GM10266 (cell line): Measurements from ENCODE around the gene KDM2A.
A peak's percentile ranks its signal among the peaks of the same experiment; 100 is the strongest.

Experiments used
- DNase-seq: peaks from one replicate; pipeline ENCODE4 v3.0.0; 2012; ENCODE audit errors: extremely low spot score
- CTCF ChIP-seq: IDR thresholded peaks from 2 replicates; pipeline ENCODE4 v1.5.1; 2012; ENCODE audit warnings: mild to moderate bottlenecking, low read depth; ENCODE audit not compliant: control insufficient read depth, insufficient read depth; ENCODE audit errors: missing control alignments

Gene KDM2A

DNA sequence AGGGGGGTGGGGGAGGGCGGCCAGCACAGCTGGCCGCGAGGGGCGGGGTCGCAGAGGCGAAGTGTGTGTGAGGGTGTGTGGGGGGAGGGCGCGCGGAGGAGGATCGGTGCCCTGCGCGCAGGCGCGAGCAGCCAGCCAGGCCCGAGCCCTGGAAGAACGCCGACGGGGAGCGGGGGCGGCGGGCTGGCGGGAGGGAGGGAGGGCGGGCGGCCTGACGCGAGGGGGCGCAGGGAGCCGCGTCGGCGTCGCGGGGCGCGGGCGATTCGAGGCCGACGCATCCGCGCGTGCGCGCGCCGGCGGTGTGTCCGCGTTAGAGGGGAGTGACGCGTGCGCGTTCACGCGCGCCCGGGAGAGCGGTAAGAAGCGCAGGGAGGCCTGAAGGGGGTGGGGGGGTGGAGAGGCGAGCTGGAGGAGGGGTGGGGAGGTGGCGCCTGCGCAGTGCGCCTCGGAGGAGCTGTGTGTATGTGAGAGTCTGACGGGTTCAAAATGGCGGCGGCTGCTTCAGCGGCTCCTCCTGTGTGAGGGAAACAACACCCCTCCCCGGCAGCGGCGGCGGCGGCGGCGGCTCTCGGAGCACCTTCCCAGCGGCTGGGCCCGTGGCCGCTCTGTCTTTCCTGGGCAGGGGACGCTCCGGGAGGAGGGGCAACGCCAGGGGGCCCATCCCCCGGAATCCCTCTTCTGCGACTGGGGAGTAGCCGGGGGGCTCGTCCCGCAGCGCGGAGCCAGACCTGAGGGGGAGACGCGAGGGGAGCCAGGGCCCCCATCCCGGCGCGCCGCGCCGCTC is at the start of gene KDM2A:
Gene KDM2A, plus strand, starts transcription at position 463 of the 784 bp plus-strand sequence. CDS start 2,054 bp downstream, outside the sequence.
- TF ChIP-seq CTCF: peak; percentile 23

DNA sequence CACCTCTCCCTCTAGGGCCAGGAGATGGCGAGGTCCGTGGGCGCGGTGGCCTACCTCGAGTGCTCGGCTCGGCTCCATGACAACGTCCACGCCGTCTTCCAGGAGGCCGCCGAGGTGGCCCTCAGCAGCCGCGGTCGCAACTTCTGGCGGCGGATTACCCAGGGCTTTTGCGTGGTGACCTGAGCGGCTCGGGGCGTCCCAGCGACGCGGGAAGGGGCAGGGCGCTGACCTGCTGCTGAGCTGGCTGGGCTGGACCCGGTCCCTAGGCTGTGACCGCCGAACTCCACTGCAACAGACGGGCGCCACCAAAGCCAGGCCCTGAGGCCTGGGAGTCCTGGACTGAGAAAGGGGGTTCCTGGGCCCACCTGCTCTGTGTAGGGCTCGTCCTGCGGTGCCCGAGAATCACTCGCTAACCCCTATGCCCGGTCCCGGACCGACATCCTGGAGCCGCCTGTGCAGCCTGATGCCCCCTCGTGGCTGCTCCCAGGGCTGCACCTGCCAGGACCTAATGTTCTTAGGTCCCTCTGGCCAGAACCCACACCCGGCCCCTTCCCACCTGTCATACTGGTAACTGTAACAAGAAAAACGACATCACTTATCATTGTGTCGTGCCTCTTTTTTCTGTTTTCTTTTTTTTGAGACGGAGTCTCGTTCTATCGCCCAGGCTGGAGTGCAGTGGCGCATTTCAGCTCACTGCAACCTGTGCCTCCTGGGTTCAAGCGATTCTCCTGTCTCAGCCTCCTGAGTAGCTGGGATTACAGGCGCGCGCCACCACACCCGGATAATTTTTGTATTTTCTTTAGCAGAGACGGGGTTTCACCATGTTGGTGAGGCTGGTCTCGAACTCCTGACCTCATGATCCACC is 47.4 kb upstream of the KDM2A start:
- peak; percentile 83 for TF ChIP-seq CTCF
- peak; percentile 91 for DNase-seq

More for the DNA sequence above, at the start of gene KDM2A:
- peak; percentile 100 for DNase-seq

GRCh38 chr11:67072295-67072694 is 46.8 kb upstream of the KDM2A start:
- DNase-seq: no peak
- no peak for TF ChIP-seq CTCF

DNA sequence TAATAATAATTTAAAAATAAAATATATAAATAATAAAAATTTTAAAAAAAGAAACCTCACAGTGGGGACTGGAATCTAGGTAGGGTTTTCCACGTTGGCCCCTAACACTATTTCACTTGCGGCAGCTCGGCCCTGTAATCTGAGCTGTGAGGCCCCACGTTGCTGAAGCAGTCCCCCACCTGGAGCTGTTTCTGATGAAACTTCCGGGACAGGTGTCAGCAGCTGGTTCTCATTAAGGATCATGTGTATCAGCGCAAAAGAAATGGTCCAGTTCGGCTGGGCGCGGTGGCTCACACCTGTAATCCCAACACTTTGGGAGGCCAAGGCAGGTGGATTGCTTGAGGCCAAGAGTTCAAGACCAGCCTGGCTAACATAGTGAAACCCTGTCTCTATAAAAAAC is 45.2 kb upstream of the KDM2A start:
- DNase-seq: no peak
- TF ChIP-seq CTCF: no peak

- no peak for DNase-seq
- no peak for TF ChIP-seq CTCF
Measured at GRCh38 chr11:67076202-67076601, 42.9 kb upstream of the KDM2A start.

DNA sequence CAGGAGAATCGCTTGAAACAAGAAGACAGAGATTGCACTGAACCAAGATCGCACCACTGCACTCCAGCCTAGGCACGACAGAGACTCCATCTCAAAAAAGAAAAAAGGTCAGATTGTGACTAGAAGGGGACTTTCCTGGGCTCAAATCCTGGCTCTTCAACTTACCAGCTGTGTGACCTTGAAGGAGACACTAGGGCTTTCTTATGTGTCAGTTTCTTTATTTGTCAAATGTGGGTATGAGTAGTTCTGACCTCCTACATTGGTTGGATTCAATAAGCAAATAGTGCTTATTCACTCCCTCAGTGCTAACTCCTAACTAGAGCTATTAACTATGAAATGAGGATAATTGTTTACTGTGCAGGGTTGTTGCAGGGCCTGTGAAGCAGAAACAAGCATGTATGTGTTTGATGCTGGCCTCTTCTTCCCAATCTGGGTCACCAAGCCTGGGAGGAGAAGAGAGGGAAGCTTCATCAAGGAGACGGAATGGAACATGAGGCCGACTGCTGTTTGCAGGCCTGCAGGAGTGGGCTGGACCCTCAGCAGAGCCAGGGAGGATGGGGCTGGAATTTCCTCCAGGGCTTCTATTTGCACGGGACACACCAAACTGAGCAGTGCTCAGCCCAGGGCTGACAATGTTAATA is 39.9 kb upstream of the KDM2A start:
- TF ChIP-seq CTCF: no peak
- no peak for DNase-seq
